Measurements from ENCODE around the gene MANBA. TPM values are rescaled to one million over a fixed set of nuclear protein-coding genes. Genes with fewer than 3 reads are reported as not detected.

Gene MANBA
- 27.7 TPM for total RNA-seq

DNA sequence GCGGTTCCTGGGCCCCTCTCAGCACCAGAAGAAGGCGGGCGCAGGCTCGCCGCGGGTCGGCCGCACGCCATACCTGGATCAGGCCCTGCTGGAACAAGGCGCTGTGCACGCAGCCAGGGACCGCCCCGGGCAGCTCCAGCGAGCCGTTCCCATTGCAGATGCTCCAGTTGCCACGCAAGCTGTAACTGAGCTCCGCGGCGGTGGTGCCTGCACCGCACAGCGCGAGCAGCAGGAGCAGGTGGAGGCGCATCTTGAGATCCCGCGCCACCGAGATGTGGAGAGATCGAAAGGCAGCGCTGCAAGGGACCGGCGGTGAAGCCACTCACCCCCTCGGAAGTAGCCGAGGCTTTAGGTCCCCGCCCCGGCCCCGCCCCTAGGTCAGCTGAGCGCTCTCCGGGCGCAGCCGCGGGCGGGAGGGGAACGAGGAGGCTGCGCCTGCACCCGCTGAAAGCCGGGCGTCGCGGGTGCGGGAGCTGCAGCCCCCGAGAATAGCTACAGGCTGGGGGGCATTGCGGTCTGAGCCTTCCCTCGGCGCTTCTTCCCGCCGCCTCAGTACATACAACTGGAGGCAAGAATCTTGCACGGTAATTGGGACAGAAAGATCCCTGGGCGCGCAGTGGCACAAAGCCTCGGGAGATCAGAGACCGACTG is at the start of gene MANBA:
Gene MANBA, minus strand, starts transcription at position 324 of the 651 bp plus-strand sequence. Its CDS starts 74 bp downstream, at position 250.
- H3K9ac ChIP-seq (ENCODE audit: low read depth in 1 of 3, low read length in 3 of 3) = peak within 1 kb of the TSS; percentile 79 to 95 (median 93)
- H3K4me1 ChIP-seq (ENCODE audit: control insufficient read depth in 3 of 3, insufficient read depth in 3 of 3, low read length in 3 of 3) = peaks cover 6 to 17% (median 10%) of the 10 kb centered on the region in 3 donors
- H3K27ac ChIP-seq (ENCODE audit: low read depth, low read length) = peak within 1 kb of the TSS; percentile 77
- peak within 1 kb of the TSS; percentile 96 to 99 (median 96) for H3K4me3 ChIP-seq (ENCODE audit: low read length in 3 of 3)
- H3K36me3 ChIP-seq (ENCODE audit: control insufficient read depth in 3 of 3, insufficient read depth in 3 of 3, low read length in 3 of 3) = no peaks in the 10 kb centered on the region
- H3K9me3 ChIP-seq (ENCODE audit: control insufficient read depth in 3 of 3, low read length in 3 of 3) = no peaks in the 10 kb centered on the region
- no peaks in the 10 kb centered on the region for H3K27me3 ChIP-seq (ENCODE audit: control insufficient read depth in 3 of 3, insufficient read depth in 3 of 3, low read length in 3 of 3)

DNA sequence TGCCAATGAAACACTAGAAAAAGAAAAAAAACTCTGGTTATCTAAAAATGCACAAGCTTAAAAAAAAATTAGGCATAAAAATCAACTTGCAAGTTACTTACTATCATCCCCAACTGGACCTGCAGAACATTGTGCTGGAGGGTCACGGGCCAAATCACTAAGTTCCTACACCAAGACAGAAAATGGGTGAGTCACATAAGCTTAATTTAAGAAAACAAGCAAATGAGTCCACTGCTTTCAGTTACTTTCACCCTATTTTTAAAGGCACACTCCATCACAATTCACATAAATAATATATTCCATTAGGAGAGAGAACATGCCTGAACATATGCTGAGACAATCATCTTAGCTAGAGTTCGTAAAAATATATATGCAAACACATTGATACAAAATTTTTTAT is 48.9 kb upstream of the MANBA start:
- peak overlapping the region; percentile 71 for H3K27ac ChIP-seq (ENCODE audit: low read depth, low read length)

DNA sequence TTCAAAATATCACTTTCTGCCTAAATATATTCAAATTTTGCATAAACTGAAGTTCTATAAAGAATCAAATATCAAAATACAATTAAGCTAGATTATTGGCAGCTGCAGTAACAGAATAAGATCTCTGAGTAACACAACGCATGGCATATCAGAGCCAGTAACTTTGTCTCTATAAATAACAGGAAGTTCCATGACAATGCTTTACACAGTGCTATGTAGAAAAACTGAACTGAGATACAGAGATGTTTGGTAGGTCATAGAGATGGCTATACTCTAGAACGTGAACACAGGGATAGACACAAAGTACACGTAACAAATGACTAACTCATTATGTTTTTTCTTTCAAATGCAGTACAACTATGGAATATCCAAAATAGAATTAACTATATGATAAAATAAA is 48.4 kb upstream of the MANBA start:
- Histone ChIP-seq H3K4me3 (ENCODE audit: low read length in 3 of 3) (no peak overlapping the region), H3K27me3 (ENCODE audit: control insufficient read depth in 3 of 3, insufficient read depth in 3 of 3, low read length in 3 of 3) (no peaks in the 10 kb centered on the region), H3K27ac (ENCODE audit: low read depth, low read length) (peak overlapping the region; percentile 71), H3K36me3 (ENCODE audit: control insufficient read depth in 3 of 3, insufficient read depth in 3 of 3, low read length in 3 of 3) (peaks cover 0 to 9% (median 0%) of the 10 kb centered on the region in 3 donors), H3K4me1 (ENCODE audit: control insufficient read depth in 3 of 3, insufficient read depth in 3 of 3, low read length in 3 of 3) (peaks cover 21 to 39% (median 25%) of the 10 kb centered on the region in 3 donors), H3K9me3 (ENCODE audit: control insufficient read depth in 3 of 3, low read length in 3 of 3) (no peaks in the 10 kb centered on the region), H3K9ac (ENCODE audit: low read depth in 1 of 3, low read length in 3 of 3) (peak overlapping the region in 1 of 3 donors; percentile 7)

More for the DNA sequence above, 48.9 kb upstream of the MANBA start:
- no peaks in the 10 kb centered on the region for H3K27me3 ChIP-seq (ENCODE audit: control insufficient read depth in 3 of 3, insufficient read depth in 3 of 3, low read length in 3 of 3)
- peaks cover 24 to 39% (median 25%) of the 10 kb centered on the region in 3 donors for H3K4me1 ChIP-seq (ENCODE audit: control insufficient read depth in 3 of 3, insufficient read depth in 3 of 3, low read length in 3 of 3)
- H3K36me3 ChIP-seq (ENCODE audit: control insufficient read depth in 3 of 3, insufficient read depth in 3 of 3, low read length in 3 of 3) = peaks cover 0 to 6% (median 0%) of the 10 kb centered on the region in 3 donors
- no peaks in the 10 kb centered on the region for H3K9me3 ChIP-seq (ENCODE audit: control insufficient read depth in 3 of 3, low read length in 3 of 3)
- no peak overlapping the region for H3K4me3 ChIP-seq (ENCODE audit: low read length in 3 of 3)
- no peak overlapping the region for H3K9ac ChIP-seq (ENCODE audit: low read depth in 1 of 3, low read length in 3 of 3)

DNA sequence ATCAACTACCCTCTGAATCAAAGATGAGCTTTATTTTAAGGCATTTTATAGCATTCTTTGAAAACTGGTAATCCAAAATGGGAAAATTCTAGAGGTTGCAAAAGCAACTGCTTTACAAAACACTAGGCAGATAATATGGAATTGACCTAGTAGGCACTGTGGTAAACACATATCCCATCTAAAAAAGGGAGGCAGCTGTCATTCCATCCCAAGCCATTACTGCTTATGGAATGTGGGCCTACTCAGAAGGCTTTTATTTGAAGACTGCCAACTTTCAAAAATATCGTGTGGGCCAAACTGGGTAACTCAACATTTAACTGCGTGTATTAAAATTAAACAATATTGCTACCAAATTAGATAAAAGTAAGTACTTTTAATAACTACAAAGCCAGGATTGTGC is 47.2 kb upstream of the MANBA start:
- H3K9ac ChIP-seq (ENCODE audit: low read depth in 1 of 3, low read length in 3 of 3) = peak overlapping the region in 2 of 3 donors; percentile 45 to 47
- H3K9me3 ChIP-seq (ENCODE audit: control insufficient read depth in 3 of 3, low read length in 3 of 3) = no peaks in the 10 kb centered on the region
- H3K36me3 ChIP-seq (ENCODE audit: control insufficient read depth in 3 of 3, insufficient read depth in 3 of 3, low read length in 3 of 3) = peaks cover 0 to 20% (median 0%) of the 10 kb centered on the region in 3 donors
- H3K27ac ChIP-seq (ENCODE audit: low read depth, low read length) = peak overlapping the region; percentile 71
- no peaks in the 10 kb centered on the region for H3K27me3 ChIP-seq (ENCODE audit: control insufficient read depth in 3 of 3, insufficient read depth in 3 of 3, low read length in 3 of 3)
- no peak overlapping the region for H3K4me3 ChIP-seq (ENCODE audit: low read length in 3 of 3)
- H3K4me1 ChIP-seq (ENCODE audit: control insufficient read depth in 3 of 3, insufficient read depth in 3 of 3, low read length in 3 of 3) = peaks cover 19 to 39% (median 25%) of the 10 kb centered on the region in 3 donors

DNA sequence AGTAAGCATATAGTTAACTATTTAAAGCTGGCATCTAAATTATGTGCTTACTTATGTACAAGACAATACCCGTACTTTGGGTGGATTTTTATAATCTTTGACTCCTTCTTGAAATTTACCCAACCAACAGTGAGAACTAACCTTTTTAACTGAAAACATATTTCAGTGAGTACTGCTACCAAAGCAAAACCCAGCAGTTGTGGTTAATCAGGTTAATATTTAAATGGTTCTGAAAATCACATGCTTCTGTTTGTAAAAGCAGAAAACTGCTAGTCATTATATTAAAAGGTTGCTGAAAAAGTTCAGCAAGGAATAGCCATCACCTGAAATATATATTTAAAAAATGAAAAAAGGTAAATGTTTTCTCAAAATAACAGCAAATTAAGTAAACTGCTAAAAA is 46.6 kb upstream of the MANBA start:
- Histone ChIP-seq H3K4me1 (ENCODE audit: control insufficient read depth in 3 of 3, insufficient read depth in 3 of 3, low read length in 3 of 3) (peaks cover 17 to 37% (median 25%) of the 10 kb centered on the region in 3 donors), H3K27me3 (ENCODE audit: control insufficient read depth in 3 of 3, insufficient read depth in 3 of 3, low read length in 3 of 3) (no peaks in the 10 kb centered on the region), H3K36me3 (ENCODE audit: control insufficient read depth in 3 of 3, insufficient read depth in 3 of 3, low read length in 3 of 3) (peaks cover 0 to 20% (median 4%) of the 10 kb centered on the region in 3 donors), H3K9ac (ENCODE audit: low read depth in 1 of 3, low read length in 3 of 3) (peak overlapping the region in 1 of 3 donors; percentile 47), H3K27ac (ENCODE audit: low read depth, low read length) (peak overlapping the region; percentile 71), H3K4me3 (ENCODE audit: low read length in 3 of 3) (no peak overlapping the region), H3K9me3 (ENCODE audit: control insufficient read depth in 3 of 3, low read length in 3 of 3) (no peaks in the 10 kb centered on the region)

DNA sequence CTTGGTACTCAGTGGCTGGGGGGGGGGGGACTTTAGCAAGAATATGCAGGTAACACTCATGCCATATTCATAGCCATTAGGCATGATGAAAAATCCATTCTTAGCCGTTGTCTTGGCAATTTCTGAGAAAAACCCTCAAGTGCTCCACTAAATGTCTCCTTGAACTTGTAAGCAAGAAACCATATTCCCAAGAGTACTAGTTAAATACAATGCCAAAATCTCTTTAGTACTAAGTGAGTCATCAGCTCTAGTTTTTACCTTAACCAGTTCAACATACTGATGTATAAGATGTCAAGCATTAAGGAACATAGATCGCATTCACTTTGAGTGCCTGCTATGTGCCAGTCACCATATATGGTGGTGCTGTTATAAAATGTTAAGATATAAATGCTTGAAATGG is 39.0 kb upstream of the MANBA start:
- Histone ChIP-seq H3K4me1 (ENCODE audit: control insufficient read depth in 3 of 3, insufficient read depth in 3 of 3, low read length in 3 of 3) (no peaks in the 10 kb centered on the region), H3K36me3 (ENCODE audit: control insufficient read depth in 3 of 3, insufficient read depth in 3 of 3, low read length in 3 of 3) (peaks cover 5 to 64% (median 53%) of the 10 kb centered on the region in 3 donors), H3K27ac (ENCODE audit: low read depth, low read length) (no peak overlapping the region), H3K9me3 (ENCODE audit: control insufficient read depth in 3 of 3, low read length in 3 of 3) (no peaks in the 10 kb centered on the region), H3K4me3 (ENCODE audit: low read length in 3 of 3) (no peak overlapping the region), H3K9ac (ENCODE audit: low read depth in 1 of 3, low read length in 3 of 3) (no peak overlapping the region), H3K27me3 (ENCODE audit: control insufficient read depth in 3 of 3, insufficient read depth in 3 of 3, low read length in 3 of 3) (no peaks in the 10 kb centered on the region)

DNA sequence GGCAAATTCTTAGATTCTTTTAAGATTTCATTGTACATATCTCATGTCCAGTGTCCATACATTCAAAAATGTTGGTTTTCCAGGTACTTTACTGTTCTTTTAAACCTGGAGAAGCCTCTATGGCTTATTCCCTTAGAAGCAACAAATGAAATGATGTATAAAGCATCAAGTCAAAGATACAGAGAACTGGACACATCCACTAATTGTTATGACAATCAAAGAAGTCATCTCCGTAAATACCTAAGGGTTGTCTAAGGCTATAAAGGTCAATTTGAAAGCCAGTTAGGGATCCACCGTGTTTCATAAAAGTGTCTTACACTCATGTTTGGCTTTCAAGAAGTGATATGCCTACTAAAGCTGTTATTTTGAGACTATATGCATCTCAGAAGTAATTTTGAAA is 34.2 kb upstream of the MANBA start:
- Histone ChIP-seq H3K9ac (ENCODE audit: low read depth in 1 of 3, low read length in 3 of 3) (no peak overlapping the region), H3K9me3 (ENCODE audit: control insufficient read depth in 3 of 3, low read length in 3 of 3) (no peaks in the 10 kb centered on the region), H3K27me3 (ENCODE audit: control insufficient read depth in 3 of 3, insufficient read depth in 3 of 3, low read length in 3 of 3) (no peaks in the 10 kb centered on the region), H3K4me3 (ENCODE audit: low read length in 3 of 3) (no peak overlapping the region), H3K4me1 (ENCODE audit: control insufficient read depth in 3 of 3, insufficient read depth in 3 of 3, low read length in 3 of 3) (no peaks in the 10 kb centered on the region), H3K27ac (ENCODE audit: low read depth, low read length) (no peak overlapping the region), H3K36me3 (ENCODE audit: control insufficient read depth in 3 of 3, insufficient read depth in 3 of 3, low read length in 3 of 3) (peaks cover 2 to 40% (median 31%) of the 10 kb centered on the region in 3 donors)

DNA sequence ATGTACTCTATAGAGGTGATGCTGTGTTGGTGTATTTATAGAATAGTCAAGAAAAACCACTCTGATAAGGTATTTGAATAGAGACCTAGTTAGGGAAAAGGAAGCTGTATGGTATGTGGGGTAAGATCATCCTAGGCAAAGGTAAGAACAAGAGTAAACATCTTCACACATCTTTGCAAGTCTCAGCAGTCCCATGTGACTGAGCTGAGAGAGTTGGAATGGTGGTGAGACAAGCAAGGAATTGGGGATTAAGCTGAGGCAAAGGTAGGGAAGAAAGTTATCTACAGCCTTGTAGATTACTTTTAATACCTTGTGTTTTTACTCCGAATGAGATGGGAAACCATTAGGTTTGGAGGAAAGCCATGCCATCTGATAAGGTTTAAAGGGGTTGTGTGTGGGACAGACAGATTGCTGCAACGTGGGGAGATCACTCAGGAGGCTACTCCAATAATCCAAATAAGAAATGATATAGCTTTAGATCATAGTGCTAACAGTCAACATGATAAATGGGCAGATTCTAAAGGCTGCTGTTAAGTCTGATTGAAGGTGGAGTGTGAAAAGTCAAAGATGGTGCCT is 31.7 kb upstream of the MANBA start:
- H3K4me1 ChIP-seq (ENCODE audit: control insufficient read depth in 3 of 3, insufficient read depth in 3 of 3, low read length in 3 of 3) = no peaks in the 10 kb centered on the region
- no peak overlapping the region for H3K27ac ChIP-seq (ENCODE audit: low read depth, low read length)
- no peak overlapping the region for H3K4me3 ChIP-seq (ENCODE audit: low read length in 3 of 3)
- H3K27me3 ChIP-seq (ENCODE audit: control insufficient read depth in 3 of 3, insufficient read depth in 3 of 3, low read length in 3 of 3) = no peaks in the 10 kb centered on the region
- peaks cover 0 to 23% (median 18%) of the 10 kb centered on the region in 3 donors for H3K36me3 ChIP-seq (ENCODE audit: control insufficient read depth in 3 of 3, insufficient read depth in 3 of 3, low read length in 3 of 3)
- H3K9me3 ChIP-seq (ENCODE audit: control insufficient read depth in 3 of 3, low read length in 3 of 3) = no peaks in the 10 kb centered on the region
- no peak overlapping the region for H3K9ac ChIP-seq (ENCODE audit: low read depth in 1 of 3, low read length in 3 of 3)

DNA sequence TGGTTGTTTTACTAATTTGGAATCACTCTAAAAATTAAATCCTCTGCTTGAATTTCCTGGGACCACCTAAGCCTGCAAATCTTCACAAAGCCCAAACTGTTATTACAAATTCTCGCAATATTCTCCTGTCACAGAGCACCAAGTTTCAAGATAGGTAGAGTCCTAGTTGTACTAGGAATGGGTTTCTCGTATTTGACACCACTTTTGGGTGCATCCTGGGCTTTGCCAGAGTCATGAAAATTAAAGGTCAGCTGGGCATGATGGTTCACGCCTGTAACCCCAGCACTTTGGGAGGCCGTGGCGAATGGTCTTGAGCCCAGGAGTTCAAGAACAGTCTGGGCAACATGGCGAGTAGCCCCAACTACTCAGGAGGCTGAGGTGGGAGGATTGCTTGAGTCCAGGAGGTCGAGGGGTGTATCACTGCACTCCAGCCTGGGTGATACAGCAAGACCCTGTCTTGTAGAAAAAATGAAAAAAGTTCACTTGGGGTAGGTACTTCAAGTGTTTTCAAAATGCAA is 30.6 kb upstream of the MANBA start:
- no peaks in the 10 kb centered on the region for H3K9me3 ChIP-seq (ENCODE audit: control insufficient read depth in 3 of 3, low read length in 3 of 3)
- H3K27me3 ChIP-seq (ENCODE audit: control insufficient read depth in 3 of 3, insufficient read depth in 3 of 3, low read length in 3 of 3) = no peaks in the 10 kb centered on the region
- no peak overlapping the region for H3K4me3 ChIP-seq (ENCODE audit: low read length in 3 of 3)
- H3K4me1 ChIP-seq (ENCODE audit: control insufficient read depth in 3 of 3, insufficient read depth in 3 of 3, low read length in 3 of 3) = no peaks in the 10 kb centered on the region
- no peak overlapping the region for H3K9ac ChIP-seq (ENCODE audit: low read depth in 1 of 3, low read length in 3 of 3)
- peaks cover 0 to 17% (median 14%) of the 10 kb centered on the region in 3 donors for H3K36me3 ChIP-seq (ENCODE audit: control insufficient read depth in 3 of 3, insufficient read depth in 3 of 3, low read length in 3 of 3)
- H3K27ac ChIP-seq (ENCODE audit: low read depth, low read length) = no peak overlapping the region

DNA sequence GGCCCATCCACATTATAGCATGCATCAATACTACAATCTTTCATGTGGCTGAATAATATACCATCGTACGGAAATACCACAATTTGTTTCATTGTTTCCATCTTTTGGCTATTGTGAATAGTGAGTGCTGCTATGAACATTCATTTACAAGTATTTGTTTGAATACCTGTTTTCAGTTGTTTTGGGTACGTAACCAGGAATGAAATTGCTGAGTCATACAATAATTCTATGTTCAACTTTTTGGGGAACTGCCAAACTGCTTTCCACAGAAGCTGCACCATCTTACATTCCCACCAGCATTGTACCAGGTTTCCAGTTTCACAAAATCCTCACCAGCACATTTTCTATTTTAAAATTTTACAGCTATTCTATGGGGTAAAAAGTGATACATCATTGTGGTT is 28.5 kb upstream of the MANBA start:
- Histone ChIP-seq H3K9ac (ENCODE audit: low read depth in 1 of 3, low read length in 3 of 3) (no peak overlapping the region), H3K36me3 (ENCODE audit: control insufficient read depth in 3 of 3, insufficient read depth in 3 of 3, low read length in 3 of 3) (peaks cover 0 to 4% (median 0%) of the 10 kb centered on the region in 3 donors), H3K9me3 (ENCODE audit: control insufficient read depth in 3 of 3, low read length in 3 of 3) (no peaks in the 10 kb centered on the region), H3K4me3 (ENCODE audit: low read length in 3 of 3) (no peak overlapping the region), H3K27ac (ENCODE audit: low read depth, low read length) (no peak overlapping the region), H3K4me1 (ENCODE audit: control insufficient read depth in 3 of 3, insufficient read depth in 3 of 3, low read length in 3 of 3) (no peaks in the 10 kb centered on the region), H3K27me3 (ENCODE audit: control insufficient read depth in 3 of 3, insufficient read depth in 3 of 3, low read length in 3 of 3) (no peaks in the 10 kb centered on the region)
